Activated B cell treated with CpG ODN at 0.5 μM for 24 hours (primary cell): ENCODE data around the gene GREB1L. TPM values are rescaled to one million over a fixed set of nuclear protein-coding genes. Genes with fewer than 3 reads are reported as not detected.

Experiments
- ATAC-seq: fragments of 200-7000 bp; cut with Tn5 transposase; one replicate; pipeline ENCODE4 v1.10.0; 2021; ENCODE audit warnings: low read depth, mild to moderate bottlenecking, moderate library complexity
- CTCF ChIA-PET: fragments of 350-600 bp; sonication (Branson Sonifier 250); formaldehyde crosslinking; loops from one replicate; lab custom pipeline; 2021; ENCODE audit warnings: antibody characterized with exemption; lab: Charles Lee
- POLR2A ChIA-PET: fragments of 350-600 bp; sonication (Branson Sonifier 250); formaldehyde crosslinking; loops from one replicate; lab custom pipeline; 2021; ENCODE audit warnings: antibody characterized with exemption; lab: Charles Lee
- DNase-seq: peaks from one replicate; pipeline ENCODE4 v3.0.0; 2022
- H3K27ac Mint-ChIP-seq: one replicate; pipeline ENCODE4 v1.8.0; 2020; ENCODE audit warnings: mixed read lengths
- H3K27me3 Mint-ChIP-seq: one replicate; pipeline ENCODE4 v1.8.0; 2021; ENCODE audit warnings: mixed read lengths
- H3K36me3 Mint-ChIP-seq: one replicate; pipeline ENCODE4 v1.8.0; 2021; ENCODE audit warnings: low read depth, mixed read lengths
- H3K4me1 Mint-ChIP-seq: one replicate; pipeline ENCODE4 v1.8.0; 2021; ENCODE audit warnings: mixed read lengths
- H3K4me3 Mint-ChIP-seq: one replicate; pipeline ENCODE4 v1.8.0; 2020; ENCODE audit warnings: mild to moderate bottlenecking, mixed read lengths
- H3K9me3 Mint-ChIP-seq: one replicate; pipeline ENCODE4 v1.8.0; 2020; ENCODE audit warnings: mixed read lengths
- intact Hi-C: fragments of 100-400 bp; cut with micrococcal nuclease; formaldehyde crosslinking; loops from one replicate; pipeline ENCODE4 v1.15.1; 2024
- total RNA-seq: library from RNA; stranded (reverse); gene quantifications from 2 replicates; pipeline ENCODE4 v1.2.3, GENCODE V29; 2022
- TF ChIP-seq, protein P1 (sequence below): fragments of 200-600 bp; IDR thresholded peaks from one replicate; pipeline ENCODE4 v1.8.0; 2022; ENCODE audit warnings: antibody characterized with exemption, mild to moderate bottlenecking

GREB1L gene
- total RNA-seq, 1 donor from 2014 or later, result not detected

DNA sequence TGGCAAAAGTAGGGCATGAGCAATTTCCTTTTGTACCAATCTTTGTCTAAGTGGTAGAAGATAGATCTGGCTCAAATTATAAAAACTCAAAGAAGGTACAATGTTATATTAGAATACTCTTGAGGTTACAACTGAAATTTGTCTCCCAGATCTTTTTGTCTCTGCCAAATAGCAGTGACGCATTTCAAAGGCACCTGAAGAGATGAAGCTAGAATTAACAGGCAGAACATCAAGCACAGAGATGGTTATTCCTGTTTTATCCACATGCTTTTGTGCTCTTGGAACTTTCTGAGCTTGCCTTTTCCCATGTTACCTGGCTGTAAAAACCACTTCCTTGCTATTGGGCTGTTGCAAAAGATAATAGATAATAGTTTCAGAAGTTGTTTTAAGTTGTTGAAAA lies 74.3 kb downstream of the GREB1L start:
- Mint-ChIP-seq H3K4me1 (no peaks in the 10 kb centered on the region), H3K9me3 (no peaks in the 10 kb centered on the region), H3K27me3 (no peaks in the 10 kb centered on the region), H3K27ac (no peak overlapping the region), H3K36me3 (no peaks in the 10 kb centered on the region), H3K4me3 (no peak overlapping the region)
- ChIA-PET POLR2A (no interaction called here), CTCF (no interaction called here)
- DNase-seq, result no peak
- ATAC-seq, result no peak
- intact Hi-C loops, result no loop called here
- TF ChIP-seq, protein P1, sequence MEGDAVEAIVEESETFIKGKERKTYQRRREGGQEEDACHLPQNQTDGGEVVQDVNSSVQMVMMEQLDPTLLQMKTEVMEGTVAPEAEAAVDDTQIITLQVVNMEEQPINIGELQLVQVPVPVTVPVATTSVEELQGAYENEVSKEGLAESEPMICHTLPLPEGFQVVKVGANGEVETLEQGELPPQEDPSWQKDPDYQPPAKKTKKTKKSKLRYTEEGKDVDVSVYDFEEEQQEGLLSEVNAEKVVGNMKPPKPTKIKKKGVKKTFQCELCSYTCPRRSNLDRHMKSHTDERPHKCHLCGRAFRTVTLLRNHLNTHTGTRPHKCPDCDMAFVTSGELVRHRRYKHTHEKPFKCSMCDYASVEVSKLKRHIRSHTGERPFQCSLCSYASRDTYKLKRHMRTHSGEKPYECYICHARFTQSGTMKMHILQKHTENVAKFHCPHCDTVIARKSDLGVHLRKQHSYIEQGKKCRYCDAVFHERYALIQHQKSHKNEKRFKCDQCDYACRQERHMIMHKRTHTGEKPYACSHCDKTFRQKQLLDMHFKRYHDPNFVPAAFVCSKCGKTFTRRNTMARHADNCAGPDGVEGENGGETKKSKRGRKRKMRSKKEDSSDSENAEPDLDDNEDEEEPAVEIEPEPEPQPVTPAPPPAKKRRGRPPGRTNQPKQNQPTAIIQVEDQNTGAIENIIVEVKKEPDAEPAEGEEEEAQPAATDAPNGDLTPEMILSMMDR, result no peak

DNA sequence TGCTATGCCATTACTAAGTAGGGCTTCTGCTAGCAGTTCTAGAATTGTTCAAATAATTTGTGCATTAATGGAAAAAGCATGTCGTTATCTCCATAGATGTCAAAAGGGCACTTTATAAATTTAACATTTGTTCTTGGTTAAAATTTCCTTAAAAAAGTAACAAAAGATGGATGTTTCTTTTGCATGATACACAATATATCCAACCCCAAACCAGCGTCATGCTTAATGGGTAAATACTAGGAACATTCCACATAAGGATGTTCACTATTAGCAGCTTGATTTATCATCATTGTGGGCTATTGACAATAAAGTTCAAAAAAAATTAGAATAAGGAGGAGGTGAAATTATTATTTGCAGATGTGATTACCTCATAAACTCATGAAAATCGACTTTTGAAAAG lies 79.7 kb downstream of the GREB1L start:
- ATAC-seq (no peak), DNase-seq (no peak)
- H3K27me3 Mint-ChIP-seq, result no peaks in the 10 kb centered on the region
- no peaks in the 10 kb centered on the region for H3K36me3 Mint-ChIP-seq
- no peaks in the 10 kb centered on the region for H3K9me3 Mint-ChIP-seq
- no peaks in the 10 kb centered on the region for H3K4me1 Mint-ChIP-seq
- no peak overlapping the region for H3K4me3 Mint-ChIP-seq
- CTCF ChIA-PET, result no interaction called here
- no peak overlapping the region for H3K27ac Mint-ChIP-seq
- intact Hi-C loops, result no loop called here
- TF ChIP-seq, protein P1, result no peak
- POLR2A ChIA-PET, result no interaction called here

DNA sequence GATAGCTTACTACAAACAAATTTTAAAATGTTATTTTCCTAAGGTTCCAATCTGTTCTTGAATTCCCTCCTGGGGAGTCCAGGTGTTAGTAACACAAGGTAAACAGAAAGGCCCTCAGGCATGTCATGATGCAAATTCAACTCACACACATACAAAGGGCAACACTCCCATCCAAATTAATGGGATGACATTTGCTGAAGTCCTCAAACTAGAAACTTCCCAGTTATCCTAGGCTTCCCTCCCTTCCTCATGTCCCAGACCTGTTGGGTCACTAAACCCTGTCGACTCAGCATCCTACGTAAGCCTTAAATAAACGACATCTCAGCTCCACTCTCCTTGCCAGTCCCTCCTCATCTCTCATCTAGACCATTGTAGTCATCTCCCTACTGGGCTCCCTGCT lies 85.1 kb downstream of the GREB1L start:
- Mint-ChIP-seq H3K4me1 (no peaks in the 10 kb centered on the region), H3K27me3 (no peaks in the 10 kb centered on the region), H3K36me3 (no peaks in the 10 kb centered on the region), H3K9me3 (no peaks in the 10 kb centered on the region), H3K4me3 (no peak overlapping the region), H3K27ac (no peak overlapping the region)
- ChIA-PET POLR2A (no interaction called here), CTCF (no interaction called here)
- ATAC-seq (no peak), DNase-seq (no peak)
- intact Hi-C loops, result no loop called here
- TF ChIP-seq, protein P1, result no peak

DNA sequence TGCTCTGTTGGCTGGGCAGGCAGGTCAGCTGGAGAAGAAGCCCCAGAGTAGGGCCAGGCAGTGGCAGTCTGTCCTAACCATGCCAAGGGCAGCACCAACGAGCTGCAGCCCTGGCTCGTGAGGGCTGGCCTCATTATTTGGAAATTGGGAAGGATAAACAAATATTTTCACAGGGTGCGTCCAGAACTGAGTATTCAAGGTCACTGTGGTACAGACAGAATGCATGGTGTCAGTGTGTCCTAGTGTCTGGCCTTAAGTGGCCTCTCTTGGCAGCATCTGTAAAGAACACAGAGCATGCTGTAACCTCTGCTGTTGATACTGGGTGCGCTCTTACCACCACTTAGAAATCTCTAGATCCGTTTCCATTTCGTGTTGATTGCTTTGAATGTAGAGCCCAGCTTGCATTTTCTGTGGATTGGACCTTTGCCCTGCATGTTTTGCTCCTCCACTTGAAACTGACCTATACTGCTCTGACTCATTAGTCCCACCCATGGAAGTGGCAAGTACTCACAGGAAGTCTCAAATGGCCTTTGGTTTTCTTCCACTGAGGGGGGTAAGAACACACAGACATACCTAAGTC lies 88.2 kb downstream of the GREB1L start:
- H3K27me3 Mint-ChIP-seq, result no peaks in the 10 kb centered on the region
- no peaks in the 10 kb centered on the region for H3K4me1 Mint-ChIP-seq
- no peaks in the 10 kb centered on the region for H3K9me3 Mint-ChIP-seq
- ATAC-seq (no peak), DNase-seq (no peak)
- H3K4me3 Mint-ChIP-seq, result no peak overlapping the region
- intact Hi-C loops, result no loop called here
- ChIA-PET POLR2A (no interaction called here), CTCF (no interaction called here)
- no peak overlapping the region for H3K27ac Mint-ChIP-seq
- H3K36me3 Mint-ChIP-seq, result no peaks in the 10 kb centered on the region
- TF ChIP-seq, protein P1, result no peak

DNA sequence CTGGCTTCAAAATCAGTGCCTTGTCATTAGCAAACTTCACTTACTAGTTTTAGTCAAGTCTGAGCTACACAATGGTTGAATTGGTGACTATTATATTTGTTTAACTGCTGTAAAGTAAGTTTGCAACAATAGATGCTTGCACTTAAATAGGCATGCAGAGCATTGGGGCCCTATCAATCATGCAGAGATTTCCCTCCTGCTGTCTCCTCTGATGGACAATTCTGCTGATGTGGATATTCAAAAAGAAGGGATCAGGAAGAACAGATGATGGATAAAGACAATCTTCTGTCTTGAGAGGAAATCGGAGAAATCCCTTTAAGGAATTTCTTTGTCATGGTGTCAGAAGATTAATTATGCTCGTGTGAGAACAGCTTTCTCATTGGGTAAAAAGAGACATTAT lies 89.0 kb downstream of the GREB1L start:
- DNase-seq (no peak), ATAC-seq (no peak)
- TF ChIP-seq, protein P1, result no peak
- ChIA-PET CTCF (no interaction called here), POLR2A (no interaction called here)
- Mint-ChIP-seq H3K27ac (no peak overlapping the region), H3K27me3 (no peaks in the 10 kb centered on the region), H3K9me3 (no peaks in the 10 kb centered on the region), H3K36me3 (no peaks in the 10 kb centered on the region), H3K4me1 (no peaks in the 10 kb centered on the region), H3K4me3 (no peak overlapping the region)
- intact Hi-C loops, result no loop called here
